ENCODE results near the gene IL11. TPM values are rescaled to one million over a fixed set of nuclear protein-coding genes. Genes with fewer than 3 reads are reported as not detected.

IL11 gene
- total RNA-seq, 4 donors from 2014 or later = 0.48 TPM; not detected in 3

DNA sequence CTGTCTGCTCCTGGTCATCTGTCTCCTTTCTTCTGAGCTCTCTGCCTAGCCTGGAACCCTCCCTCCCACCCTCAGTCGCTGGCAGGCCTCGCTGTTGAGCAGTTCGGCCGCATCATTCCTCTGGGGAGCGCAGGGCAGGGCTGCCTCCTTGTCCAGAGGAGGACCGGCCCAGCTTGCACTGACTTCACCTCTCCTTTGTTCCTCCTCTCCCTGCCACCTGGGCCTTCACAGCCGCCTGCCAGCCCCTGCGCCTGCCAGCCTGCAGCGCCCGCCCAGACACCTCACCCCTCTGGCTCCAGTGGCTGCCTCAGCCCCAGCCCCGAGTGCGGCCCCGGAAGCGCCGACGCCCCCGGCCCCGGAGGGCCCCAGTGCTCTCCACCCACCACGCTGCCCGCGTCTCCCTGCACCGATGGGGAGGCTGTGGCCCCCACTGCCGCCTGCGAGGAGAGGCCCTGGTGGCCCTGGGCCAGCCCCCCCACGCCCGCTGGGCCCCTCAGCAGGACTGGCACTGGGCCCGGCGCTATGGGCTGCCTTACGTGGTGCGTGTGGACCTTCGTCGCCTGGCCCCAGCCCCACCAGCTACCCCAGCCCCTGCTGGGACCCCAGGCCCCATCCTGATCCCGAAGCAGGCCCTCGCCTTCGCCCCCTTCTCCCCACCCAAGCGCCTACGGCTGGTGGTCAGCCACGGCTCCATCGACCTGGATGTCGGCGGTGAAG is 23.4 kb downstream of the IL11 start:
- Histone ChIP-seq H3K4me3 (no peak overlapping the region), H3K27me3 (peaks cover 8% of the 10 kb centered on the region), H3K9me3 (no peaks in the 10 kb centered on the region), H3K36me3 (peaks cover 0 to 4% (median 0%) of the 10 kb centered on the region in 4 donors), H3K27ac (no peak overlapping the region), H3K4me1 (peaks cover 0 to 15% (median 10%) of the 10 kb centered on the region in 4 donors)
- no peak for DNase-seq
- in situ Hi-C loops (cut with MboI; ENCODE audit: low pct_ligation_motif_present in 1 of 4, low pct_unique_long_range_greater_than_20kb in 1 of 4, low sequenced_read_pairs in 3 of 4) = no loop called here
- WGBS, 2 donors (ENCODE audit: low coverage in 1 of 2) = 90% methylated on average over 41 of the region's 41 CpGs; no CpG with 5 or more reads in 1 of the 2 donors
- TF ChIP-seq EP300 (IDR thresholded peaks at IDR 0.05; ENCODE audit: low read depth) (no peak), POLR2AphosphoS5 (IDR thresholded peaks at IDR 0.05) (no peak), POLR2A (IDR thresholded peaks at IDR 0.05) (no peak)
- TF ChIP-seq, protein P1, sequence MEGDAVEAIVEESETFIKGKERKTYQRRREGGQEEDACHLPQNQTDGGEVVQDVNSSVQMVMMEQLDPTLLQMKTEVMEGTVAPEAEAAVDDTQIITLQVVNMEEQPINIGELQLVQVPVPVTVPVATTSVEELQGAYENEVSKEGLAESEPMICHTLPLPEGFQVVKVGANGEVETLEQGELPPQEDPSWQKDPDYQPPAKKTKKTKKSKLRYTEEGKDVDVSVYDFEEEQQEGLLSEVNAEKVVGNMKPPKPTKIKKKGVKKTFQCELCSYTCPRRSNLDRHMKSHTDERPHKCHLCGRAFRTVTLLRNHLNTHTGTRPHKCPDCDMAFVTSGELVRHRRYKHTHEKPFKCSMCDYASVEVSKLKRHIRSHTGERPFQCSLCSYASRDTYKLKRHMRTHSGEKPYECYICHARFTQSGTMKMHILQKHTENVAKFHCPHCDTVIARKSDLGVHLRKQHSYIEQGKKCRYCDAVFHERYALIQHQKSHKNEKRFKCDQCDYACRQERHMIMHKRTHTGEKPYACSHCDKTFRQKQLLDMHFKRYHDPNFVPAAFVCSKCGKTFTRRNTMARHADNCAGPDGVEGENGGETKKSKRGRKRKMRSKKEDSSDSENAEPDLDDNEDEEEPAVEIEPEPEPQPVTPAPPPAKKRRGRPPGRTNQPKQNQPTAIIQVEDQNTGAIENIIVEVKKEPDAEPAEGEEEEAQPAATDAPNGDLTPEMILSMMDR (IDR thresholded peaks at IDR 0.05) = no peak
- intact Hi-C loops (cut with DNase I; ENCODE audit: low total_unique reads) = no loop called here

DNA sequence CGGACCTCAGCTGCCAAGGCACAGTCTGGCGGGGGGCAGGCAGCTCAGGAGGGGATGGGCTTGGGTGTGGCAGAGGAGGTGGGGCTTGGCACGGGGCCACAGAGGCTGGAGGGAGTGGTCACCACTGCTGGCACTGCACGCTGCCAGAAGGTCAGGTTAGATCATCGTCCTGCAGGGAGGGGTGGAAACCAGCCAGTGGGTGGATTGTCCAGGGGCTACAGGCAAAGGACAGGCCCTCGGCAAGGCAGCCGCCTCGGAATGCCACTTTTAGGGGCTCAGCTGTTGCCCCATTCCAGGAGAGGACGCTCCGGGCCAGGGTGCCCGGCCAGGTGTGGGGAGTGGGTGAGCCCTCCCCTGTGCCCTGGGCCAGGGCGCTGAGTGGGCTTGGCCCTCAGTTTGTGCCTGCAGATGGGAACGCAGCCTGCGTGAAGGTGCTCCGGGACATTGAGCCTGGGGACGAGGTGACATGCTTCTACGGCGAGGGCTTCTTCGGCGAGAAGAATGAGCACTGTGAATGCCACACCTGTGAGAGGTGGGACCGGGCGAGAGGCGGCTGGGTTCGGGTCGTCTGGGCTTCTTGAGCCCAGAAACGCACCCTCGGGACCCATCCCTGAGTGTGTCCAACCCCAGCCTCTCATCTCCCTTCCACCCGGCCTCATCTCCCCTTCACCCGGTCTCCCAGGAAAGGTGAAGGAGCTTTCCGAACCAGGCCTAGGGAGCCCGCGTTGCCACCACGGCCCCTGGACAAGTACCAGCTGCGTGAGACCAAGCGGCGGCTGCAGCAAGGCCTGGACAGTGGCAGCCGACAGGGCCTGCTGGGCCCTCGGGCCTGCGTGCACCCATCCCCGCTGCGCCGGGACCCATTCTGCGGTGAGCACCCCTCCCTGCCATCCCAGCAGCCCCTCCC is 24.2 kb downstream of the IL11 start:
- peaks cover under 1% of the 10 kb centered on the region for H3K27me3 ChIP-seq
- H3K4me1 ChIP-seq = peaks cover under 1 to 21% (median 14%) of the 10 kb centered on the region in 4 donors
- peak; percentile 72 for DNase-seq
- intact Hi-C loops (cut with DNase I; ENCODE audit: low total_unique reads) (no loop called here), in situ Hi-C loops (cut with MboI; ENCODE audit: low pct_ligation_motif_present in 1 of 4, low pct_unique_long_range_greater_than_20kb in 1 of 4, low sequenced_read_pairs in 3 of 4) (no loop called here)
- TF ChIP-seq POLR2A (IDR thresholded peaks at IDR 0.05) = no peak
- TF ChIP-seq POLR2AphosphoS5 (IDR thresholded peaks at IDR 0.05) = no peak
- TF ChIP-seq, protein P1 (IDR thresholded peaks at IDR 0.05) = no peak
- no peak for TF ChIP-seq EP300 (IDR thresholded peaks at IDR 0.05; ENCODE audit: low read depth)
- no peak overlapping the region for H3K4me3 ChIP-seq
- peaks cover 0 to 4% (median 0%) of the 10 kb centered on the region in 4 donors for H3K36me3 ChIP-seq
- no peaks in the 10 kb centered on the region for H3K9me3 ChIP-seq
- H3K27ac ChIP-seq = no peak overlapping the region
- WGBS, 2 donors (ENCODE audit: low coverage in 1 of 2) = 81% methylated on average over 43 of the region's 43 CpGs; no CpG with 5 or more reads in 1 of the 2 donors

DNA sequence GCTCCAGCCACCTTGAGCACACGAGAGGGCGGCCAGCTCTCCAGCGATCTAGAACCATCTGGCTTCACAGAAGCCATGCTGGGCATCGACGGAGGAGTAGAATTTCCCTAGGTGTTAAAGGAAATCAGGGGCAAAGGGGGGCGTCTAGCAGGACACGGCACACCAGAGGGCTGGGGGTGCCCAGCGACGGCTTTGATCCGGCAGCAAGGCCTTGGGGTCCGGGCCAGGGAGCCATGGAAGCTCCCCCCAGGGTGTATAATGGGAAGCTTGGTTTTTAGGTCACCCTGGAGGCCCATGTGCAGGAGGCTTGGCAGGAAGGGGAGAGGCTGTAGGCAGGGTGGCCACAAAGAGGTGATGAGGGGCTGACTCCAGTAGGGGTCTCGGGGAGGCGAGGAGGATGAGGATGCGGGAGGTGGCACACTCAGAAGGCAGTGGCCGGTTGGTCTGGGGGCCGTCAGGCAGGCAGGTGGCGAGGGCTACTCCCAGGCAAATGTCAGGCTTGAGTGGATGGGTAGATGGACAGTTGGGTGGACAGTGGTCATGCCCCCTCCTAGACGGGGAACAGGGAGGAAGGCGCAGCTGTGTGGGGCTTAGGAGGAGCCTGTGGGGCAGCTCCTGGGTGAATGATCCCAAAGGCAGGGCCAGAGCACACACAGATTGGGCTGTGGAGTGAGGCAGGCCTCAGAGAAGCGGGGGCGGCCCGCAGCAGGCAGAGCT is 25.0 kb downstream of the IL11 start:
- intact Hi-C loops (cut with DNase I; ENCODE audit: low total_unique reads) (no loop called here), in situ Hi-C loops (cut with MboI; ENCODE audit: low pct_ligation_motif_present in 1 of 4, low pct_unique_long_range_greater_than_20kb in 1 of 4, low sequenced_read_pairs in 3 of 4) (no loop called here)
- no peak overlapping the region for H3K4me3 ChIP-seq
- no peak overlapping the region for H3K27ac ChIP-seq
- 84 to 86% methylated on average over 7 to 22 of the region's 22 CpGs for WGBS, 2 donors (ENCODE audit: low coverage in 1 of 2)
- peaks cover 0 to 4% (median 0%) of the 10 kb centered on the region in 4 donors for H3K36me3 ChIP-seq
- peaks cover 6 to 29% (median 18%) of the 10 kb centered on the region in 4 donors for H3K4me1 ChIP-seq
- H3K27me3 ChIP-seq = no peaks in the 10 kb centered on the region
- no peak for DNase-seq
- no peaks in the 10 kb centered on the region for H3K9me3 ChIP-seq
- no peak for TF ChIP-seq POLR2AphosphoS5 (IDR thresholded peaks at IDR 0.05)
- TF ChIP-seq EP300 (IDR thresholded peaks at IDR 0.05; ENCODE audit: low read depth) = no peak
- TF ChIP-seq, protein P1 (IDR thresholded peaks at IDR 0.05) = no peak
- no peak for TF ChIP-seq POLR2A (IDR thresholded peaks at IDR 0.05)

Data from transverse colon (tissue), 4 donors.